PC-9 (cell line): ENCODE measurements around the gene CTNNA3. TPM values are rescaled to one million over a fixed set of nuclear protein-coding genes. Genes with fewer than 3 reads are reported as not detected.

ENCODE experiments used
- BruUV-seq: library from RNA; stranded (reverse); fragments of 400-500 nt; replicated peaks from 2 replicates; lab custom pipeline; 2021; lab: Mats Ljungman, UMichigan
- CTCF ChIA-PET: fragments of 300-600 bp; sonication (Branson Sonifier 250); formaldehyde crosslinking; loops from one replicate; lab custom pipeline; 2022; ENCODE audit warnings: antibody characterized with exemption; lab: Charles Lee
- POLR2A ChIA-PET: fragments of 300-600 bp; sonication (Branson Sonifier 250); formaldehyde crosslinking; loops from one replicate; lab custom pipeline; 2022; ENCODE audit warnings: antibody characterized with exemption; ENCODE audit not compliant: unreplicated experiment; lab: Charles Lee
- DNase-seq, 2 experiments: peaks; one replicate each; pipeline versions ENCODE4 v3.0.0 to v3.0.0-alpha.2; 2015 to 2022; ENCODE audit warnings: mixed read lengths in 1 of 2
- H2AFZ ChIP-seq: fragments of 200-600 bp; sonication (generic); 2 replicates; pipeline ENCODE4 v1.8.1; 2017; ENCODE audit warnings: antibody characterized with exemption
- H3F3A ChIP-seq: fragments of 200-600 bp; sonication (generic); 2 replicates; pipeline ENCODE4 v1.8.1; 2017; ENCODE audit warnings: antibody characterized with exemption, mild to moderate bottlenecking, low read depth; ENCODE audit not compliant: insufficient read depth
- H3K27ac ChIP-seq: fragments of 200-600 bp; sonication (generic); 2 replicates; pipeline ENCODE4 v1.6.1; 2016; ENCODE audit warnings: mixed run types
- H3K27me3 ChIP-seq: fragments of 200-600 bp; sonication (generic); 2 replicates; pipeline ENCODE4 v1.6.1; 2016; ENCODE audit warnings: low read depth, mixed run types; ENCODE audit not compliant: insufficient read depth
- H3K36me3 ChIP-seq: fragments of 200-600 bp; sonication (generic); 2 replicates; pipeline ENCODE4 v1.6.1; 2016; ENCODE audit warnings: low read depth, mixed run types
- H3K4me1 ChIP-seq: fragments of 200-600 bp; sonication (generic); replicated peaks from 2 replicates; pipeline ENCODE4 v1.6.1; 2016; ENCODE audit warnings: mixed run types; ENCODE audit not compliant: insufficient read depth
- H3K4me2 ChIP-seq: fragments of 200-600 bp; sonication (generic); 2 replicates; pipeline ENCODE4 v1.6.1; 2017; ENCODE audit warnings: mixed run types
- H3K4me3 ChIP-seq: fragments of 200-600 bp; sonication (generic); 2 replicates; pipeline ENCODE4 v1.6.1; 2016; ENCODE audit warnings: mixed run types
- H3K79me2 ChIP-seq: fragments of 200-600 bp; sonication (generic); 2 replicates; pipeline ENCODE4 v1.6.1; 2017; ENCODE audit warnings: low read depth, mixed run types
- H3K9me2 ChIP-seq: fragments of 200-600 bp; sonication (generic); 2 replicates; pipeline ENCODE4 v1.8.1; 2017; ENCODE audit warnings: mild to moderate bottlenecking; ENCODE audit not compliant: insufficient read depth
- H3K9me3 ChIP-seq: fragments of 200-600 bp; sonication (generic); 2 replicates; pipeline ENCODE4 v1.8.1; 2016; ENCODE audit warnings: low read depth; ENCODE audit not compliant: insufficient read depth
- H4K20me1 ChIP-seq: fragments of 200-600 bp; sonication (generic); 2 replicates; pipeline ENCODE4 v1.8.1; 2017; ENCODE audit not compliant: insufficient read depth
- EZH2 ChIP-seq: fragments of 200-600 bp; sonication (generic); IDR thresholded peaks from 2 replicates; pipeline ENCODE4 v1.8.0; 2017; ENCODE audit warnings: antibody characterized with exemption, low read depth
- intact Hi-C: fragments of 100-400 bp; cut with micrococcal nuclease; formaldehyde crosslinking; loops from one replicate; pipeline ENCODE4 v1.10.0; 2022; ENCODE audit not compliant: unreplicated experiment
- total RNA-seq: library from RNA; stranded (reverse); gene quantifications from 2 replicates; pipeline ENCODE4 v1.2.3, GENCODE V29; 2021
- TF ChIP-seq, protein P1 (sequence below): fragments of 200-600 bp; sonication (generic); conservative IDR thresholded peaks from 2 replicates; pipeline ENCODE4 v1.6.1; 2017; ENCODE audit warnings: mixed run types, antibody characterized with exemption, mild to moderate bottlenecking, moderate library complexity

CTNNA3 gene
- total RNA-seq, 1 experiment from 2014 or later: not detected

DNA sequence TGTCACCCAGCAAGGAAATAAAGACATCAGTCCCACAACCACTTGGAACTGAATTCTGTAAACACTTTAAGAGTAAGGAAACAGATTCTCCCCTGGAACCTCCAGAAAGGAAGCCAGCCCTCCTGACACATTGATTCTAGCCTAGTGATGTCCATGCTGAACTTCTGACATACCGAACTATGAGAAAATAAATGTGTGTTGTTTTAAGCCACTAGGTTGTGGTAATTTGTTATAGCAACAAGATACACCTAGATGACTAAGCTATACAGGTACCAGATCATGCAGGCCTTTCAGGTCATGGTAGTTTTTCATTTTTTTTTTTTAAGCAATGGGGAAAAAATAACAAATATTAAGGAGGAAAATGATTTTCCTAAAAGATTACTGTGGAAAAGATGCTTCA, 807.8 kb downstream of the CTNNA3 start:
- no peaks in the 10 kb centered on the region for H3K9me2 ChIP-seq
- no TSS peak for BruUV-seq
- TF ChIP-seq, protein P1, sequence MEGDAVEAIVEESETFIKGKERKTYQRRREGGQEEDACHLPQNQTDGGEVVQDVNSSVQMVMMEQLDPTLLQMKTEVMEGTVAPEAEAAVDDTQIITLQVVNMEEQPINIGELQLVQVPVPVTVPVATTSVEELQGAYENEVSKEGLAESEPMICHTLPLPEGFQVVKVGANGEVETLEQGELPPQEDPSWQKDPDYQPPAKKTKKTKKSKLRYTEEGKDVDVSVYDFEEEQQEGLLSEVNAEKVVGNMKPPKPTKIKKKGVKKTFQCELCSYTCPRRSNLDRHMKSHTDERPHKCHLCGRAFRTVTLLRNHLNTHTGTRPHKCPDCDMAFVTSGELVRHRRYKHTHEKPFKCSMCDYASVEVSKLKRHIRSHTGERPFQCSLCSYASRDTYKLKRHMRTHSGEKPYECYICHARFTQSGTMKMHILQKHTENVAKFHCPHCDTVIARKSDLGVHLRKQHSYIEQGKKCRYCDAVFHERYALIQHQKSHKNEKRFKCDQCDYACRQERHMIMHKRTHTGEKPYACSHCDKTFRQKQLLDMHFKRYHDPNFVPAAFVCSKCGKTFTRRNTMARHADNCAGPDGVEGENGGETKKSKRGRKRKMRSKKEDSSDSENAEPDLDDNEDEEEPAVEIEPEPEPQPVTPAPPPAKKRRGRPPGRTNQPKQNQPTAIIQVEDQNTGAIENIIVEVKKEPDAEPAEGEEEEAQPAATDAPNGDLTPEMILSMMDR: no peak
- TF ChIP-seq EZH2: no peak
- H3K4me1 ChIP-seq: no peaks in the 10 kb centered on the region
- no peak overlapping the region for H2AFZ ChIP-seq
- no peaks in the 10 kb centered on the region for H3K36me3 ChIP-seq
- CTCF ChIA-PET: no interaction called here
- no peaks in the 10 kb centered on the region for H3K79me2 ChIP-seq
- no peak overlapping the region for H3K27ac ChIP-seq
- no peaks in the 10 kb centered on the region for H3K27me3 ChIP-seq
- H4K20me1 ChIP-seq: no peaks in the 10 kb centered on the region
- H3K4me2 ChIP-seq: no peak overlapping the region
- H3F3A ChIP-seq: no peaks in the 10 kb centered on the region
- no peak for DNase-seq
- intact Hi-C loops: loop anchor here (5.0 kb wide), 1 partner anchor 539 kb away; no protein-coding TSS in a partner anchor
- POLR2A ChIA-PET: no interaction called here
- no peaks in the 10 kb centered on the region for H3K9me3 ChIP-seq
- no peak overlapping the region for H3K4me3 ChIP-seq

DNA sequence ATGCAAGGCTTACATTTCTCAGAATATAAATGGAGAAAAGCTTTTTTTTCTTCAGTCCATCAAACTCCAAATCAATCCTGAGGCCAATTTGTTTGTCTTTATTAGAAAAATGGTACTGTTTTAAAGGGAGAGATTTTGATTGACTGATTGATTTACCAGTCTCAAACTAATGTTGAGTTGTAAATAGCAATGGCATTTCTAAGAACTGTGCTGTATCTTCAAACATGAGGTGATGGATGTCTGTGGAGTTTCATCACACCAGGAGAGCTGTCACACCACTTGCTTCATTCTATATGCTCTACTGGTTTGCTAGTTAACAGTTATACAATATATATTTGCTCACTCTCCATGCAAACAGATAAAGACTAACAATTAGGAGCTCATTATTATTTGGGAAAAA, 809.1 kb downstream of the CTNNA3 start:
- Histone ChIP-seq H3K27ac (no peak overlapping the region), H4K20me1 (no peaks in the 10 kb centered on the region), H3K27me3 (no peaks in the 10 kb centered on the region), H2AFZ (no peak overlapping the region), H3K9me2 (no peaks in the 10 kb centered on the region), H3F3A (no peaks in the 10 kb centered on the region), H3K79me2 (no peaks in the 10 kb centered on the region), H3K4me3 (no peak overlapping the region), H3K9me3 (no peaks in the 10 kb centered on the region), H3K4me2 (no peak overlapping the region), H3K36me3 (no peaks in the 10 kb centered on the region), H3K4me1 (no peaks in the 10 kb centered on the region)
- DNase-seq: no peak
- no TSS peak for BruUV-seq
- TF ChIP-seq EZH2: no peak
- TF ChIP-seq, protein P1: no peak
- intact Hi-C loops: loop anchor here (5.0 kb wide), 1 partner anchor 540 kb away; no protein-coding TSS in a partner anchor
- ChIA-PET POLR2A (no interaction called here), CTCF (no interaction called here)

DNA sequence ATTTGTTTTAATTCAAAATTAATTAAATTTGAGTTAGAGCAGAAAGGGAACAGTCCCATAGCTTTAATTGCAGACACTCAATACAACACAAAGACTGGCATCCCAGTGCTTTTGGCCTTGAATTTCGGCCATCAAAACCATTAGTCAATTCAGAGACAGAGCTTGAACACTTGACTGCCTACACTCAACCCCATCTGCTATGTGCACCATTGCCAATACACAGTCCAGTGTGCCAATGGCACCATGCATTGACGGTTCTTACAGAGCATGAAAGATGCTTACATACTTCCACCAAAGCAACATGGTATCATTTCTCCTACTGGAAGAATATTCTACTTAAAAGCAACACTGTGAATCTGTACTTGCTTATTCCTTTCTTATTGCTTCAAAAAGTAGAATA, 813.7 kb downstream of the CTNNA3 start:
- no peak overlapping the region for H3K4me2 ChIP-seq
- no peaks in the 10 kb centered on the region for H3K27me3 ChIP-seq
- H3F3A ChIP-seq: no peaks in the 10 kb centered on the region
- H3K79me2 ChIP-seq: no peaks in the 10 kb centered on the region
- TF ChIP-seq, protein P1: no peak
- no peak for TF ChIP-seq EZH2
- ChIA-PET POLR2A (no interaction called here), CTCF (no interaction called here)
- no TSS peak for BruUV-seq
- no peaks in the 10 kb centered on the region for H3K36me3 ChIP-seq
- no peak for DNase-seq
- no peaks in the 10 kb centered on the region for H3K9me3 ChIP-seq
- no peak overlapping the region for H3K27ac ChIP-seq
- no peak overlapping the region for H3K4me3 ChIP-seq
- intact Hi-C loops: no loop called here
- H3K9me2 ChIP-seq: no peaks in the 10 kb centered on the region
- H3K4me1 ChIP-seq: no peaks in the 10 kb centered on the region
- no peak overlapping the region for H2AFZ ChIP-seq
- no peaks in the 10 kb centered on the region for H4K20me1 ChIP-seq
